Neural progenitor cell (in vitro differentiated cells): ENCODE measurements around the gene ADH4.

Source experiments
- EZH2 ChIP-seq: fragments of 200-600 bp; sonication (generic); IDR thresholded peaks from 2 replicates; pipeline ENCODE4 v1.6.1; 2017; ENCODE audit warnings: antibody characterized with exemption, mild to moderate bottlenecking, moderate library complexity
- TF ChIP-seq, protein P1 (sequence below): fragments of 200-600 bp; sonication (generic); IDR thresholded peaks from 2 replicates; pipeline ENCODE4 v1.5.1; 2017; ENCODE audit warnings: antibody characterized with exemption, mild to moderate bottlenecking

DNA sequence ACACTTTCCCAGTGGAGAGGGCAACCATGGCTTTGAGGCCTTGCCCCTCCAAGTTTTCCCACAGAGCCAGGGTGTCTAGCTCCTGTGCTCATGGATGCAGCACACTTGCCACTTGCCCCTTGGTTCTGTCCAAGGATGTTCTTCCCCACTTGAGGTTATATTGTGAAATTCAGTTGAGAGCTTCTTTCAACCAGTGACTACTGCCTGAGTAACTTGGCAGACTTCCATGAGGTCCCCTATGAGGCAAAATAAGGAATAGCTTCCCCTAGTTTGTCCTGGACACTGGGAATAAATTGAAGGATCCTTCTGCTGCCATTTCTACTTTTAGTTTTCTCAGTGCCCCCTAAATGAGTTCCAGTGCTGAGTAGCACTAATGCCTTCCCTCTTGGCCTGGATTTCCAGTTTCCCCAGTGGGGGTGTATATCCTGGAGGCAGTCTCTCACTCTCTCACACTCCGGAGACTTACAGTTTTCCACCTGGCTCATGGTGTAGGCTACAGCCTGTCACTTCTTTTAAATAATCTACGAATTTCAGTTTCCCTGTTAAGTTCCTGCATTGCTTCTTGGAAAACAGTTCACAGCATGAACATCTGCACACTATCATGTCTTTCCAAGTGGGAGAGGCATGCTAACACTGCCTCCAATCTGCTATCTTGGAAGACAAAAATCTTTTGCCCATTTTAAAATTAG, 36.4 kb upstream of the ADH4 start:
- TF ChIP-seq, protein P1, sequence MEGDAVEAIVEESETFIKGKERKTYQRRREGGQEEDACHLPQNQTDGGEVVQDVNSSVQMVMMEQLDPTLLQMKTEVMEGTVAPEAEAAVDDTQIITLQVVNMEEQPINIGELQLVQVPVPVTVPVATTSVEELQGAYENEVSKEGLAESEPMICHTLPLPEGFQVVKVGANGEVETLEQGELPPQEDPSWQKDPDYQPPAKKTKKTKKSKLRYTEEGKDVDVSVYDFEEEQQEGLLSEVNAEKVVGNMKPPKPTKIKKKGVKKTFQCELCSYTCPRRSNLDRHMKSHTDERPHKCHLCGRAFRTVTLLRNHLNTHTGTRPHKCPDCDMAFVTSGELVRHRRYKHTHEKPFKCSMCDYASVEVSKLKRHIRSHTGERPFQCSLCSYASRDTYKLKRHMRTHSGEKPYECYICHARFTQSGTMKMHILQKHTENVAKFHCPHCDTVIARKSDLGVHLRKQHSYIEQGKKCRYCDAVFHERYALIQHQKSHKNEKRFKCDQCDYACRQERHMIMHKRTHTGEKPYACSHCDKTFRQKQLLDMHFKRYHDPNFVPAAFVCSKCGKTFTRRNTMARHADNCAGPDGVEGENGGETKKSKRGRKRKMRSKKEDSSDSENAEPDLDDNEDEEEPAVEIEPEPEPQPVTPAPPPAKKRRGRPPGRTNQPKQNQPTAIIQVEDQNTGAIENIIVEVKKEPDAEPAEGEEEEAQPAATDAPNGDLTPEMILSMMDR, result no peak
- no peak for TF ChIP-seq EZH2
